Lower leg skin (tissue), 3 donors: Measurements from ENCODE around the gene SUGCT.

Source experiments
- POLR2A ChIP-seq, 2 donors: fragments of 450-650 bp; IDR thresholded peaks; one replicate each; pipeline ENCODE4 v1.6.1; 2016 to 2017; ENCODE audit warnings: antibody characterized with exemption in 2 of 2, mild to moderate bottlenecking in 1 of 2, moderate library complexity in 1 of 2
- TF ChIP-seq, protein P1 (sequence below), 3 donors: fragments of 450-650 bp; IDR thresholded peaks; one replicate each; pipeline ENCODE4 v1.5.1; 2016; ENCODE audit warnings: antibody characterized with exemption in 3 of 3, mild to moderate bottlenecking in 3 of 3, moderate library complexity in 2 of 3

DNA sequence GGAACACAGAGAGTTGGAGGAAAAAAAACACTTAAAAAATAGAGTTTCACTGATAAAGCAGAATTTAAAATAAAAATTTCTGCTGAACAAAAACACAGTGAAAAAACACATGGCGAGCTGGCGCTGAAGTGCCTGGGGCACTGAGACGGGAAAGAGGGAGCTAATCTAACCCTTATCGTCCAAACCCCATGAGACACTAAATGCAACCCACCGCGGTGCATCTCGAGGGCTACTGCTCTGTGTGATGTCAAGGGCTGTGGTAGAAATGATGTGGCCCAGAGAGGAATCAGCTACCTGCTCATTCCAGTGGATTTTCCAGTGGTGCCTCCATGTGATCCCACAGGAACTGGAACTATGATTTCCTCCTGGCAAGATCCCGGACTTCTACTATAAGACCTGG lies 499.3 kb downstream of the SUGCT start:
- TF ChIP-seq, protein P1, sequence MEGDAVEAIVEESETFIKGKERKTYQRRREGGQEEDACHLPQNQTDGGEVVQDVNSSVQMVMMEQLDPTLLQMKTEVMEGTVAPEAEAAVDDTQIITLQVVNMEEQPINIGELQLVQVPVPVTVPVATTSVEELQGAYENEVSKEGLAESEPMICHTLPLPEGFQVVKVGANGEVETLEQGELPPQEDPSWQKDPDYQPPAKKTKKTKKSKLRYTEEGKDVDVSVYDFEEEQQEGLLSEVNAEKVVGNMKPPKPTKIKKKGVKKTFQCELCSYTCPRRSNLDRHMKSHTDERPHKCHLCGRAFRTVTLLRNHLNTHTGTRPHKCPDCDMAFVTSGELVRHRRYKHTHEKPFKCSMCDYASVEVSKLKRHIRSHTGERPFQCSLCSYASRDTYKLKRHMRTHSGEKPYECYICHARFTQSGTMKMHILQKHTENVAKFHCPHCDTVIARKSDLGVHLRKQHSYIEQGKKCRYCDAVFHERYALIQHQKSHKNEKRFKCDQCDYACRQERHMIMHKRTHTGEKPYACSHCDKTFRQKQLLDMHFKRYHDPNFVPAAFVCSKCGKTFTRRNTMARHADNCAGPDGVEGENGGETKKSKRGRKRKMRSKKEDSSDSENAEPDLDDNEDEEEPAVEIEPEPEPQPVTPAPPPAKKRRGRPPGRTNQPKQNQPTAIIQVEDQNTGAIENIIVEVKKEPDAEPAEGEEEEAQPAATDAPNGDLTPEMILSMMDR (IDR thresholded peaks at IDR 0.05) = no peak
- no peak for TF ChIP-seq POLR2A (IDR thresholded peaks at IDR 0.05)
